Testis (tissue), 3 donors: ENCODE measurements around the gene MCL1. TPM values are rescaled to one million over a fixed set of nuclear protein-coding genes. Genes with fewer than 3 reads are reported as not detected.

Source experiments
- DNase-seq: peaks from one replicate; pipeline ENCODE4 v3.0.0-alpha.2; 2019
- H3K27ac ChIP-seq, 2 donors: fragments of 200-600 bp; sonication (generic); one replicate each; pipeline ENCODE4 v1.5.1; 2019
- H3K27me3 ChIP-seq: fragments of 200-600 bp; sonication (generic); one replicate; pipeline ENCODE4 v1.5.1; 2019
- H3K36me3 ChIP-seq: fragments of 200-600 bp; sonication (generic); one replicate; pipeline ENCODE4 v1.5.1; 2017; ENCODE audit warnings: low read depth; ENCODE audit errors: missing control alignments
- H3K4me1 ChIP-seq: fragments of 200-600 bp; sonication (generic); one replicate; pipeline ENCODE4 v1.5.1; 2019
- H3K4me3 ChIP-seq, 2 donors: fragments of 200-600 bp; sonication (generic); one replicate each; pipeline ENCODE4 v1.5.1; 2017 to 2019
- H3K9me3 ChIP-seq: fragments of 200-600 bp; sonication (generic); one replicate; pipeline ENCODE4 v1.5.1; 2017
- POLR2A ChIP-seq: fragments of 450-650 bp; IDR thresholded peaks from one replicate; pipeline ENCODE4 v1.6.1; 2017; ENCODE audit warnings: antibody characterized with exemption, mild to moderate bottlenecking, moderate library complexity
- WGBS, 2 donors: methylation state at CpG; one replicate each; pipeline ENCODE4 v1.1.5; 2018; 5-methylcytosine and 5-hydroxymethylcytosine counted together
- intact Hi-C: fragments of 100-400 bp; cut with DNase I; formaldehyde crosslinking; loops from one replicate; pipeline ENCODE4 v1.15.1; 2023; ENCODE audit warnings: low total_unique reads
- polyA plus RNA-seq: library from polyadenylated mRNA; stranded (reverse); fragments of 350-450 nt; fragmentation: Illumina TruSeq; extraction: RNeasy Lipid Tissue Mini Kit (QIAGEN cat#74804); gene quantifications from one replicate; pipeline ENCODE4 v1.2.3, GENCODE V29; 2014; ENCODE audit warnings: low read depth, low replicate concordance; ENCODE audit not compliant: insufficient read depth
- total RNA-seq, 2 donors: library from RNA; depleted of rRNA; stranded (reverse); fragments of >200 nt; gene quantifications; one replicate each; pipeline ENCODE4 v1.2.3, GENCODE V29; 2016
- TF ChIP-seq, protein P1 (sequence below), 3 experiments: fragments of 450-650 bp in 2 of 3; fragments of 200-600 bp in 1 of 3; sonication (generic) in 1 of 3; IDR thresholded peaks; one replicate each; pipeline ENCODE4 v1.5.1; 2016 to 2019; ENCODE audit warnings: antibody characterized with exemption in 3 of 3, mild to moderate bottlenecking in 2 of 3, moderate library complexity in 1 of 3

Gene MCL1
- total and polyA plus RNA-seq, 3 donors from 2014 or later, result 94.1 to 112 (median 111) TPM

- no peak for TF ChIP-seq POLR2A
- TF ChIP-seq, protein P1, sequence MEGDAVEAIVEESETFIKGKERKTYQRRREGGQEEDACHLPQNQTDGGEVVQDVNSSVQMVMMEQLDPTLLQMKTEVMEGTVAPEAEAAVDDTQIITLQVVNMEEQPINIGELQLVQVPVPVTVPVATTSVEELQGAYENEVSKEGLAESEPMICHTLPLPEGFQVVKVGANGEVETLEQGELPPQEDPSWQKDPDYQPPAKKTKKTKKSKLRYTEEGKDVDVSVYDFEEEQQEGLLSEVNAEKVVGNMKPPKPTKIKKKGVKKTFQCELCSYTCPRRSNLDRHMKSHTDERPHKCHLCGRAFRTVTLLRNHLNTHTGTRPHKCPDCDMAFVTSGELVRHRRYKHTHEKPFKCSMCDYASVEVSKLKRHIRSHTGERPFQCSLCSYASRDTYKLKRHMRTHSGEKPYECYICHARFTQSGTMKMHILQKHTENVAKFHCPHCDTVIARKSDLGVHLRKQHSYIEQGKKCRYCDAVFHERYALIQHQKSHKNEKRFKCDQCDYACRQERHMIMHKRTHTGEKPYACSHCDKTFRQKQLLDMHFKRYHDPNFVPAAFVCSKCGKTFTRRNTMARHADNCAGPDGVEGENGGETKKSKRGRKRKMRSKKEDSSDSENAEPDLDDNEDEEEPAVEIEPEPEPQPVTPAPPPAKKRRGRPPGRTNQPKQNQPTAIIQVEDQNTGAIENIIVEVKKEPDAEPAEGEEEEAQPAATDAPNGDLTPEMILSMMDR (IDR thresholded peaks at IDR 0.05), result peak; percentile 85 to 91 (median 85)
- Histone ChIP-seq H3K36me3 (no peaks in the 10 kb centered on the region), H3K4me1 (peaks cover 51% of the 10 kb centered on the region), H3K4me3 (no peak overlapping the region), H3K27ac (peak overlapping the region; percentile 97 to 99), H3K9me3 (no peaks in the 10 kb centered on the region), H3K27me3 (no peaks in the 10 kb centered on the region)
- 57 to 71% methylated on average over 5 to 8 of the region's 9 CpGs for WGBS, 2 donors
- intact Hi-C loops, result loop anchor here (5.0 kb wide), 1 partner anchor 62 kb away; no protein-coding TSS in a partner anchor
- DNase-seq, result peak; percentile 85
These were observed 19.4 kb downstream of the MCL1 start for GRCh38 chr1:150560011-150560438.

GRCh38 chr1:150559656-150560010 is 19.8 kb downstream of the MCL1 start:
- no peak for DNase-seq
- 68% methylated on average over 10 of the region's 10 CpGs; no CpG with 5 or more reads in 1 of the 2 donors for WGBS, 2 donors
- Histone ChIP-seq H3K27ac (peak overlapping the region; percentile 97 to 99), H3K9me3 (no peaks in the 10 kb centered on the region), H3K27me3 (no peaks in the 10 kb centered on the region), H3K36me3 (no peaks in the 10 kb centered on the region), H3K4me1 (peaks cover 47% of the 10 kb centered on the region), H3K4me3 (no peak overlapping the region)
- TF ChIP-seq, protein P1 (IDR thresholded peaks at IDR 0.05), result no peak
- TF ChIP-seq POLR2A, result no peak
- intact Hi-C loops, result loop anchor here (5.0 to 10.0 kb wide), 2 partner anchors 63 to 95 kb away; no protein-coding TSS in a partner anchor

- Histone ChIP-seq H3K27ac (peak overlapping the region; percentile 36 to 97), H3K9me3 (no peaks in the 10 kb centered on the region), H3K4me3 (no peak overlapping the region), H3K27me3 (no peaks in the 10 kb centered on the region), H3K4me1 (peaks cover 41% of the 10 kb centered on the region), H3K36me3 (no peaks in the 10 kb centered on the region)
- WGBS, 2 donors, result 66 to 67% methylated on average over 17 to 28 of the region's 28 CpGs
- intact Hi-C loops, result loop anchor here (10.0 kb wide), 1 partner anchor 94 kb away; no protein-coding TSS in a partner anchor
- no peak for TF ChIP-seq POLR2A
- TF ChIP-seq, protein P1 (IDR thresholded peaks at IDR 0.05), result no peak
- DNase-seq, result peak; percentile 54
These were observed 20.4 kb downstream of the MCL1 start for GRCh38 chr1:150558761-150559655.

- Histone ChIP-seq H3K27me3 (no peaks in the 10 kb centered on the region), H3K4me1 (peaks cover 35% of the 10 kb centered on the region), H3K27ac (peak overlapping the region; percentile 36 to 97), H3K36me3 (no peaks in the 10 kb centered on the region), H3K4me3 (no peak overlapping the region), H3K9me3 (no peaks in the 10 kb centered on the region)
- 57 to 77% methylated on average over 6 to 15 of the region's 15 CpGs for WGBS, 2 donors
- no peak for DNase-seq
- intact Hi-C loops, result loop anchor here (10.0 kb wide), 1 partner anchor 94 kb away; no protein-coding TSS in a partner anchor
- no peak for TF ChIP-seq POLR2A
- TF ChIP-seq, protein P1 (IDR thresholded peaks at IDR 0.05), result no peak
These were observed 21.1 kb downstream of the MCL1 start for GRCh38 chr1:150558303-150558704.
